MCF 10A (cell line): ENCODE results near the gene GRAMD4. TPM values are rescaled to one million over a fixed set of nuclear protein-coding genes. Genes with fewer than 3 reads are reported as not detected.

Experiments used
- BruUV-seq: library from RNA; stranded (reverse); fragments of 400-500 nt; replicated peaks from 2 replicates; lab custom pipeline; 2021; lab: Mats Ljungman, UMichigan
- CTCF ChIA-PET: fragments of 300-600 bp; sonication (Branson Sonifier 250); formaldehyde crosslinking; extraction: SDS; loops from one replicate; lab custom pipeline; 2021; ENCODE audit warnings: antibody characterized with exemption, inconsistent platforms; lab: Yijun Ruan, JAX
- POLR2A ChIA-PET: fragments of 300-600, 350-650 bp; sonication (Branson Sonifier 250); formaldehyde crosslinking; extraction: SDS; loops from one replicate; lab custom pipeline; 2020; ENCODE audit warnings: antibody characterized with exemption, inconsistent platforms; lab: Yijun Ruan, JAX
- DNase-seq: peaks from one replicate; pipeline ENCODE4 v3.0.0-alpha.2; 2018; ENCODE audit not compliant: unreplicated experiment
- H3K27ac Mint-ChIP-seq: one replicate; pipeline ENCODE4 v1.8.0; 2022; ENCODE audit warnings: mild to moderate bottlenecking, low read depth, mixed read lengths; ENCODE audit not compliant: unreplicated experiment
- H3K27me3 Mint-ChIP-seq: one replicate; pipeline ENCODE4 v1.8.0; 2022; ENCODE audit warnings: mixed read lengths; ENCODE audit not compliant: insufficient read depth, unreplicated experiment
- H3K36me3 Mint-ChIP-seq: one replicate; pipeline ENCODE4 v1.8.0; 2022; ENCODE audit warnings: mild to moderate bottlenecking, moderate library complexity, mixed read lengths; ENCODE audit not compliant: insufficient read depth, unreplicated experiment
- H3K4me1 Mint-ChIP-seq: one replicate; pipeline ENCODE4 v1.8.0; 2022; ENCODE audit warnings: mixed read lengths; ENCODE audit not compliant: insufficient read depth, unreplicated experiment
- H3K4me3 Mint-ChIP-seq: one replicate; pipeline ENCODE4 v1.8.0; 2022; ENCODE audit warnings: mild to moderate bottlenecking, moderate library complexity, mixed read lengths; ENCODE audit not compliant: unreplicated experiment
- H3K9me3 Mint-ChIP-seq: one replicate; pipeline ENCODE4 v1.8.0; 2022; ENCODE audit warnings: mixed read lengths; ENCODE audit not compliant: unreplicated experiment
- CTCF ChIP-seq: fragments of 200-600 bp; IDR thresholded peaks from one replicate; pipeline ENCODE4 v1.8.0; 2022; ENCODE audit warnings: antibody characterized with exemption, mild to moderate bottlenecking; ENCODE audit not compliant: unreplicated experiment
- intact Hi-C: fragments of 100-400 bp; cut with micrococcal nuclease; formaldehyde crosslinking; loops from 2 replicates; pipeline ENCODE4 v1.14.1; 2022
- total RNA-seq: library from RNA; stranded (reverse); gene quantifications from 2 replicates; pipeline ENCODE4 v1.2.3, GENCODE V29; 2022

Gene GRAMD4
- total RNA-seq, 1 experiment from 2014 or later, result 15.6 TPM

- no peak overlapping the region for H3K4me3 Mint-ChIP-seq
- H3K4me1 Mint-ChIP-seq, result no peaks in the 10 kb centered on the region
- TF ChIP-seq CTCF, result no peak
- CTCF ChIA-PET, result interaction anchor here (0.6 kb wide), 1 partner anchor 60 kb away, joined by 3 read pairs; no protein-coding TSS in a partner anchor
- no peaks in the 10 kb centered on the region for H3K9me3 Mint-ChIP-seq
- no peak overlapping the region for H3K27ac Mint-ChIP-seq
- POLR2A ChIA-PET, result no interaction called here
- H3K36me3 Mint-ChIP-seq, result no peaks in the 10 kb centered on the region
- no peaks in the 10 kb centered on the region for H3K27me3 Mint-ChIP-seq
- intact Hi-C loops, result no loop called here
- no peak for DNase-seq
- BruUV-seq, result no TSS peak
Measured at GRCh38 chr22:46600273-46600796, 19.9 kb upstream of the GRAMD4 start.

- intact Hi-C loops, result no loop called here
- no TSS peak for BruUV-seq
- Mint-ChIP-seq H3K4me1 (no peaks in the 10 kb centered on the region), H3K4me3 (no peak overlapping the region), H3K36me3 (no peaks in the 10 kb centered on the region), H3K27me3 (no peaks in the 10 kb centered on the region), H3K9me3 (no peaks in the 10 kb centered on the region), H3K27ac (no peak overlapping the region)
- CTCF ChIA-PET, result no interaction called here
- POLR2A ChIA-PET, result no interaction called here
- no peak for TF ChIP-seq CTCF
- DNase-seq, result no peak
Measured at GRCh38 chr22:46602025-46602424, 18.2 kb upstream of the GRAMD4 start.

GRCh38 chr22:46604306-46604690 is 15.9 kb upstream of the GRAMD4 start:
- Mint-ChIP-seq H3K4me3 (no peak overlapping the region), H3K9me3 (no peaks in the 10 kb centered on the region)

GRCh38 chr22:46605117-46605516 is 15.1 kb upstream of the GRAMD4 start:
- intact Hi-C loops, result no loop called here
- CTCF ChIA-PET, result no interaction called here
- no peaks in the 10 kb centered on the region for H3K9me3 Mint-ChIP-seq
- DNase-seq, result no peak
- peaks cover 9% of the 10 kb centered on the region for H3K36me3 Mint-ChIP-seq
- no peak for TF ChIP-seq CTCF
- H3K27me3 Mint-ChIP-seq, result no peaks in the 10 kb centered on the region
- H3K27ac Mint-ChIP-seq, result no peak overlapping the region
- BruUV-seq, result no TSS peak
- POLR2A ChIA-PET, result no interaction called here
- no peaks in the 10 kb centered on the region for H3K4me1 Mint-ChIP-seq
- H3K4me3 Mint-ChIP-seq, result no peak overlapping the region

More at GRCh38 chr22:46604306-46604690, 15.9 kb upstream of the GRAMD4 start:
- BruUV-seq, result no TSS peak
- H3K36me3 Mint-ChIP-seq, result peaks cover 9% of the 10 kb centered on the region
- no peak for DNase-seq
- H3K27ac Mint-ChIP-seq, result no peak overlapping the region
- no peaks in the 10 kb centered on the region for H3K4me1 Mint-ChIP-seq
- intact Hi-C loops, result no loop called here
- ChIA-PET CTCF (no interaction called here), POLR2A (no interaction called here)
- no peaks in the 10 kb centered on the region for H3K27me3 Mint-ChIP-seq
- TF ChIP-seq CTCF, result no peak
